ENCODE measurements around the gene HLA-DPB1. TPM values are rescaled to one million over a fixed set of nuclear protein-coding genes. Genes with fewer than 3 reads are reported as not detected.

Gene HLA-DPB1
- total RNA-seq, 1 experiment from 2014 or later = not detected

GRCh38 chr6:33104887-33105286 is 29.1 kb downstream of the HLA-DPB1 start:
- Histone ChIP-seq H3K27me3 (replicated peaks; ENCODE audit: control insufficient read depth, insufficient read depth, low read length) (no peaks in the 10 kb centered on the region), H3K4me3 (ENCODE audit: low read depth, low read length) (no peak overlapping the region), H3K9me3 (peaks cover 8% of the 10 kb centered on the region; the same call in 1 of the 2 replicates), H3K36me3 (ENCODE audit: control insufficient read depth, insufficient read depth, low read length) (no peaks in the 10 kb centered on the region), H3K4me1 (no peaks in the 10 kb centered on the region)
- ChIA-PET POLR2A (no interaction called here), CTCF (no interaction called here)
- Mint-ChIP-seq H3K4me3 (ENCODE audit: unreplicated experiment) (no peak overlapping the region), H3K36me3 (ENCODE audit: insufficient read depth, unreplicated experiment) (no peaks in the 10 kb centered on the region), H3K4me1 (ENCODE audit: low read depth, unreplicated experiment) (no peaks in the 10 kb centered on the region), H3K27ac (ENCODE audit: unreplicated experiment) (no peak overlapping the region), H3K27me3 (ENCODE audit: insufficient read depth, unreplicated experiment) (peaks cover 29% of the 10 kb centered on the region), H3K9me3 (ENCODE audit: unreplicated experiment) (peaks cover 26% of the 10 kb centered on the region)
- no peak for TF ChIP-seq CTCF (IDR thresholded peaks at IDR 0.05; ENCODE audit: insufficient read depth in 1 of 2, low read depth in 1 of 2, low read length in 1 of 2, severe bottlenecking in 1 of 2, unreplicated experiment in 1 of 2)
- no peak for DNase-seq
- BruUV-seq (replicated peaks) = no TSS peak
- intact Hi-C loops (cut with micrococcal nuclease; ENCODE audit: unreplicated experiment) = no loop called here

DNA sequence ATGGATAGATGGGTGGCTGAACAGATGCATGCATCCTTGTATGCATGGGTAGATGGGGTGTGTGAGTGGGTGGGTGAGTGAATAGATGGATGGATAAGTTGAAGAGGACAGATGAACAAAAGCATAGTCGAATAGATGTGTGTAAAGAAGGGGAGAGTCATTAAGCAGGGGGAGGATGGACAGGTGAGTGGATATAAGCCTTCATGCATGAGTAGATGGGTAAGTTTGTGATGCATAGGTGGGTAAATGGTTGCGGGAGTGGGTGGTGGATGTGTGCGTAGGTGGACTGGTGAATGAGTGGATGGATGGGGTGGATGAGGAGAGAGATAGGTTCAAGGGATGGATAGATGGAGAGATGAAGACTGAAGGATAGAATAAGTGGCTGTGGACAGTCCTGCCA is 29.6 kb downstream of the HLA-DPB1 start:
- no peak for DNase-seq
- CTCF ChIA-PET = no interaction called here
- no peaks in the 10 kb centered on the region for H3K36me3 ChIP-seq (ENCODE audit: control insufficient read depth, insufficient read depth, low read length)
- peaks cover 32% of the 10 kb centered on the region for H3K27me3 Mint-ChIP-seq (ENCODE audit: insufficient read depth, unreplicated experiment)
- H3K27me3 ChIP-seq (replicated peaks; ENCODE audit: control insufficient read depth, insufficient read depth, low read length) = no peaks in the 10 kb centered on the region
- POLR2A ChIA-PET = no interaction called here
- no peak overlapping the region for H3K4me3 ChIP-seq (ENCODE audit: low read depth, low read length)
- H3K4me1 ChIP-seq = no peaks in the 10 kb centered on the region
- H3K4me3 Mint-ChIP-seq (ENCODE audit: unreplicated experiment) = no peak overlapping the region
- H3K9me3 ChIP-seq = peaks cover 7% of the 10 kb centered on the region; the same call in 1 of the 2 replicates
- peaks cover 25% of the 10 kb centered on the region for H3K9me3 Mint-ChIP-seq (ENCODE audit: unreplicated experiment)
- H3K27ac Mint-ChIP-seq (ENCODE audit: unreplicated experiment) = no peak overlapping the region
- no peak for TF ChIP-seq CTCF (IDR thresholded peaks at IDR 0.05; ENCODE audit: insufficient read depth in 1 of 2, low read depth in 1 of 2, low read length in 1 of 2, severe bottlenecking in 1 of 2, unreplicated experiment in 1 of 2)
- H3K36me3 Mint-ChIP-seq (ENCODE audit: insufficient read depth, unreplicated experiment) = no peaks in the 10 kb centered on the region
- BruUV-seq (replicated peaks) = no TSS peak
- intact Hi-C loops (cut with micrococcal nuclease; ENCODE audit: unreplicated experiment) = no loop called here
- H3K4me1 Mint-ChIP-seq (ENCODE audit: low read depth, unreplicated experiment) = no peaks in the 10 kb centered on the region

- POLR2A ChIA-PET = no interaction called here
- no peaks in the 10 kb centered on the region for H3K36me3 ChIP-seq (ENCODE audit: control insufficient read depth, insufficient read depth, low read length)
- TF ChIP-seq CTCF (IDR thresholded peaks at IDR 0.05; ENCODE audit: insufficient read depth in 1 of 2, low read depth in 1 of 2, low read length in 1 of 2, severe bottlenecking in 1 of 2, unreplicated experiment in 1 of 2) = no peak
These were observed 30.4 kb downstream of the HLA-DPB1 start for GRCh38 chr6:33105916-33106871.

More at GRCh38 chr6:33105916-33106871, 30.4 kb downstream of the HLA-DPB1 start:
- no peak overlapping the region for H3K4me3 ChIP-seq (ENCODE audit: low read depth, low read length)
- H3K4me1 ChIP-seq = no peaks in the 10 kb centered on the region
- H3K4me1 Mint-ChIP-seq (ENCODE audit: low read depth, unreplicated experiment) = no peaks in the 10 kb centered on the region
- H3K36me3 Mint-ChIP-seq (ENCODE audit: insufficient read depth, unreplicated experiment) = no peaks in the 10 kb centered on the region
- H3K27me3 Mint-ChIP-seq (ENCODE audit: insufficient read depth, unreplicated experiment) = peaks cover 36% of the 10 kb centered on the region
- DNase-seq = no peak
- H3K9me3 ChIP-seq = peaks cover 4% of the 10 kb centered on the region; the same call in 1 of the 2 replicates
- intact Hi-C loops (cut with micrococcal nuclease; ENCODE audit: unreplicated experiment) = no loop called here
- no peak overlapping the region for H3K4me3 Mint-ChIP-seq (ENCODE audit: unreplicated experiment)
- CTCF ChIA-PET = no interaction called here
- H3K9me3 Mint-ChIP-seq (ENCODE audit: unreplicated experiment) = peaks cover 25% of the 10 kb centered on the region
- H3K27me3 ChIP-seq (replicated peaks; ENCODE audit: control insufficient read depth, insufficient read depth, low read length) = no peaks in the 10 kb centered on the region
- no peak overlapping the region for H3K27ac Mint-ChIP-seq (ENCODE audit: unreplicated experiment)
- BruUV-seq (replicated peaks) = no TSS peak
